C4-2B (cell line): ENCODE measurements around the gene C5orf47.

Experiments
- H3K27ac ChIP-seq: fragments of 450-650 bp; 2 replicates; pipeline ENCODE4 v1.5.1; 2017
- ZFX ChIP-seq: fragments of 450-650 bp; IDR thresholded peaks from 2 replicates; pipeline ENCODE4 v1.6.1; 2017
- TF ChIP-seq, protein P1 (sequence below): fragments of 450-650 bp; conservative IDR thresholded peaks from 2 replicates; pipeline ENCODE4 v1.5.1; 2017; ENCODE audit warnings: mild to moderate bottlenecking

C5orf47 gene

DNA sequence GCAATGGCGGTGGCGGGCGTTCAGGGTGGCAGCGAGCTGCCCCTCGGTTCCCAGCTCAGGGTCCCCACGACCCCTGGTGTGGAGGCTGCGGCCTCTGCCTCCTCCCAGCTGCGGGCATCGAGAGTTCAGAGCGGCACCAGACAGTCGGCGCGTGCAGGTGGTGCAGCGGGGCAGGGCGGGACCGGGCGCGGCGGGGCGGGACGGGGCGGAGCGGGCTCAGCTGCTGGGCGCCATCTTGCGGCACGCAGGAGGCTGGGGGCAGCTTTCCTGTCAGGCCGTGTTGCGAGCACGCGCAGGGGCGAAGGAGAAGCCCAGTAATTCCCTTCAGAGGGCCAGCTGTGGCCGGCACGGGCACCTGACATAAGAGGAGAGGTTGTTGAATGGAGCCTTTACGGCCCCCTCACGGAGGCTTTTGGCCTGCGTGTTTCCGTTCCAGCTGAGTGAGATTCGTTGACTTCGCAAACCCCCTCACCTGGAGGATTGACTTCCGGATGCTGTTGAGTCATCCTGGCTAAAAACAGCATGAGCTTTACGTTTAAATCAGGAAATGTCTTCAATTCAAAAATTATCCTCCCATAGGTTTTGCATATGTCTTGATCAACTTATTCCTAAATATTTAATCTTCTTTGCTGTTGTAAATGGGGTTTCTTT lies 587 bp downstream of the C5orf47 start:
- TF ChIP-seq, protein P1, sequence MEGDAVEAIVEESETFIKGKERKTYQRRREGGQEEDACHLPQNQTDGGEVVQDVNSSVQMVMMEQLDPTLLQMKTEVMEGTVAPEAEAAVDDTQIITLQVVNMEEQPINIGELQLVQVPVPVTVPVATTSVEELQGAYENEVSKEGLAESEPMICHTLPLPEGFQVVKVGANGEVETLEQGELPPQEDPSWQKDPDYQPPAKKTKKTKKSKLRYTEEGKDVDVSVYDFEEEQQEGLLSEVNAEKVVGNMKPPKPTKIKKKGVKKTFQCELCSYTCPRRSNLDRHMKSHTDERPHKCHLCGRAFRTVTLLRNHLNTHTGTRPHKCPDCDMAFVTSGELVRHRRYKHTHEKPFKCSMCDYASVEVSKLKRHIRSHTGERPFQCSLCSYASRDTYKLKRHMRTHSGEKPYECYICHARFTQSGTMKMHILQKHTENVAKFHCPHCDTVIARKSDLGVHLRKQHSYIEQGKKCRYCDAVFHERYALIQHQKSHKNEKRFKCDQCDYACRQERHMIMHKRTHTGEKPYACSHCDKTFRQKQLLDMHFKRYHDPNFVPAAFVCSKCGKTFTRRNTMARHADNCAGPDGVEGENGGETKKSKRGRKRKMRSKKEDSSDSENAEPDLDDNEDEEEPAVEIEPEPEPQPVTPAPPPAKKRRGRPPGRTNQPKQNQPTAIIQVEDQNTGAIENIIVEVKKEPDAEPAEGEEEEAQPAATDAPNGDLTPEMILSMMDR = no peak
- no peak for TF ChIP-seq ZFX
- no peak overlapping the region for H3K27ac ChIP-seq

DNA sequence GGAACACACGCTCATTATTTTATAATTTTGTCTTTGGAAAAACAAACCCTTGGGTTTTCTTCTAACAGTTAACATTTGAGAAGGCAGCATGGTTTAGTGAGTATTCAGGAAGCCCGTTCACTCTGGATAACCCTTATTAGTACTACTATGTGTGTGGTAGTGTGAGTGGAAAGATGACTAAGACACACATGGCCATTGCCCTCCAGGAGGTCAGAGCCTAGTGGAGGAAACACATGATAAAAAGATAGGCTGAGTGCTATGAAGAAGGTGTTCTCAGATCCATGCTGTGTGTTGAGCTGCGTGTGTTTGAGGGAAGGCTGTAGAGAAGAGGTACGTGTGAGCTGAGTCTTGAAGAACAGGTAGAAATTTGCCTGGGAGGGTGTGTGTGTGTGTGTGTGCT lies 8.4 kb downstream of the C5orf47 start:
- H3K27ac ChIP-seq = no peak overlapping the region
- no peak for TF ChIP-seq ZFX
- TF ChIP-seq, protein P1 = no peak

DNA sequence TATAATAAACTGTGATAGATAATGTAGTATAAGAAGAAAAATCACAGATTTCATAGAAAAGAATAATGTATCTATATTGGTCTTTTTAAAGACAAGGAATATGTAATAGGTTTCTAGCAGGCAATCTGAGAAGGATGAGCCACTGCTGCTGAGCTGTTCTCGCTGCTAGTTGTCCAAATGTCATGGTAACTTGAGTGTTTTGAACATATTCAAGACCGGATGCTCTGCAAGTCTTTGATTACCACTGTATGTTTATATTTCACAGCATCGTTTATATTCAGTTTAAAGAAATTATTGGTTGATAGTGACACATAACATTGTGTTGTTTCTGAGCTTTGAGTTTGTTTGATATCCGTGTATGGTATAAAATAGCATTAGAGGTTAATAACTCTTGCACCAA lies 9.6 kb downstream of the C5orf47 start:
- H3K27ac ChIP-seq = no peak overlapping the region
- TF ChIP-seq ZFX = no peak
- TF ChIP-seq, protein P1 = no peak

DNA sequence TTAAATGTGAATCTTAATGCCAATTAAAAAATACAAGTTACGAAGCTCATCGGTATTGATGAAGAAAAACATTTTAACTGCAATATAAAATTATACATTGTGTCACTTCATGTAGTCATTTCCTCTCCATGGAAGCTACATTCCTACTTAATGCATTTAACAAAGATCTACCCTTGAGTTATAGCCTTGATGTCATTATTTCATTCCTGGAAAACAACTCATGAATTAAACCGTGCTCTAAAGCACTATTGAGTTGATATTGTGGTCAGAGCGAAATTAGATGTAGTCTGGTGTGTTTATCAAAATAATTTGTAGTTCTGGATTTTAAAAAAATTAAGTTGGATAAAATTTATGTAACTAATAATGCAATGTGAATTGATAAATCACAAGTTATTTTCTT lies 11.1 kb downstream of the C5orf47 start:
- TF ChIP-seq, protein P1 = no peak
- TF ChIP-seq ZFX = no peak

DNA sequence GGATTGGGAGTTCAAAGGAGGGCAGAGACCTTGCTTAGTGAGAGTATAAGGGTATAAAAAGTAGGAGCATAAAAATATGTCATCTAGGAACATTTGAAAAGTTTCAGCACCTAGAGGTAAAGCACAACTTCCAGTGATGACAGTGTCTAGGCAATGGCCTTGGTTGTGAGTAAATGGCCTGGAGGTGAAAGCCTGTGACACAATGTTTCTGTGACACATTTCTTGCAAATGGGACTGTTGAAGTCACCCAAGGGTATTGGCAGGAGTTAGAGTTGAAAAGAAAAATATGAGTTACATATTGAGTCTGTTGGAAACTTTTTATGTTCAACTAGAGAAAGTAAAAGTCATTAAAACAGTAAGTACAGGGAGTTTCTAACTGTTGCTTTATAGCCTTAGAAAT lies 14.8 kb downstream of the C5orf47 start:
- no peak overlapping the region for H3K27ac ChIP-seq
- no peak for TF ChIP-seq ZFX
- TF ChIP-seq, protein P1 = no peak

More for the DNA sequence above, 11.1 kb downstream of the C5orf47 start:
- no peak overlapping the region for H3K27ac ChIP-seq

DNA sequence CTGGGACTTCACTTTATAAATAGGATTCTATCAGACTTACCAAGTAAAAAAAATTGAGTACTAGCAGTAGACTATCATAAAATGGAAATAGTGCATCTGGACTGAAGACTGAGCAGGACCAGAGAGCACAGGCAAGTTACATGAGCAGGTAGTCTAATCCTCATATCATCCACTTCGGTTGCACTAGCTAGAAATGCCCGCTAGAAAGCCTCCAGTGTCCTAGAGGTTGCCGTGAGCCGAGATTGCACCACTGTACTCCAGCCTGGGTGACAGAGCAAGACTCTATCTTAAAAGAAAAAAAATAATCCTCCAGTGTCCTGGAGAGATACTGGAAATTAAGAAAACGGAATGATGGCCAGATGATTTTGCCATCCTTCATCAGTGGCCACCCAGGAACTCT lies 20.0 kb downstream of the C5orf47 start:
- no peak overlapping the region for H3K27ac ChIP-seq
- TF ChIP-seq, protein P1 = no peak
- TF ChIP-seq ZFX = no peak

DNA sequence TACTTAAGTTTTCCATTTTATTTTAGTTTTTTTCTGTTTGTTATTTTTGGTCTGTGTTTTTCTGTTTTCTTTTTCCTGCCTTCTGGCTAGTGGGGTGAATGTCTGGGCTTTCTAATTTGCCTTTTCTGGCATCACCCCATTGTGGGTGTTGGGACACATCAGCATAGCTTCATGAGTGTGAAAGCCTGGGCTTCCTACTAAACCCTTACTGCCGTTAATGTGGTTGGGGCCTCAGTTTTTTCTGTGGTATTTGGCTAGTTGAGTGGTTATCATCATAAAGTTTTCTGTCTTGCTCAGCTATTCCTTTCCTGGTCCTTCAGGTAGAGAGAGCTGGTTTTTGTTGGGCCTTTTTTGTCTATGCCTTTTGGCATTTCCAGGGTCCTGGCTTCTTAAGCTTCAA lies 21.4 kb downstream of the C5orf47 start:
- H3K27ac ChIP-seq = no peak overlapping the region
- TF ChIP-seq, protein P1 = no peak
- no peak for TF ChIP-seq ZFX
